Loucy (cell line): Measurements from ENCODE around the gene PABPN1L.

Source experiments
- H2AFZ ChIP-seq: fragments of 200-600 bp; sonication (generic); 2 replicates; pipeline ENCODE4 v1.6.0; 2016; ENCODE audit warnings: antibody characterized with exemption, mild to moderate bottlenecking, low read length, moderate library complexity
- H3F3A ChIP-seq: fragments of 200-600 bp; 2 replicates; pipeline ENCODE4 v1.6.0; 2016; ENCODE audit warnings: antibody characterized with exemption, low read depth, mild to moderate bottlenecking
- H3K27me3 ChIP-seq: fragments of 200-600 bp; sonication (generic); 2 replicates; pipeline ENCODE4 v1.6.1; 2014; ENCODE audit warnings: low read length, mild to moderate bottlenecking; ENCODE audit not compliant: insufficient read depth, poor library complexity, severe bottlenecking
- H3K36me3 ChIP-seq: fragments of 200-600 bp; sonication (generic); 2 replicates; pipeline ENCODE4 v1.6.1; 2016; ENCODE audit warnings: low read length; ENCODE audit not compliant: insufficient read depth
- H3K4me1 ChIP-seq: fragments of 200-600 bp; sonication (generic); 2 replicates; pipeline ENCODE4 v1.5.1; 2014; ENCODE audit warnings: low read length, mild to moderate bottlenecking; ENCODE audit not compliant: insufficient read depth, poor library complexity, severe bottlenecking
- H3K4me2 ChIP-seq: fragments of 200-600 bp; sonication (generic); 2 replicates; pipeline ENCODE4 v1.6.0; 2014; ENCODE audit warnings: antibody characterized with exemption, low read length, low read depth, mild to moderate bottlenecking; ENCODE audit not compliant: poor library complexity, severe bottlenecking
- H3K4me3 ChIP-seq: fragments of 200-600 bp; sonication (generic); 2 replicates; pipeline ENCODE4 v1.5.1; 2014; ENCODE audit warnings: low read length, mild to moderate bottlenecking, mixed read lengths; ENCODE audit not compliant: poor library complexity, severe bottlenecking
- H3K79me2 ChIP-seq: fragments of 200-600 bp; sonication (generic); 2 replicates; pipeline ENCODE4 v1.6.1; 2014; ENCODE audit warnings: low read length; ENCODE audit not compliant: insufficient read depth
- H3K9ac ChIP-seq: fragments of 200-600 bp; sonication (generic); 2 replicates; pipeline ENCODE4 v1.6.0; 2014; ENCODE audit warnings: mild to moderate bottlenecking, low read depth, low read length, moderate library complexity; ENCODE audit not compliant: poor library complexity, severe bottlenecking
- H3K9me2 ChIP-seq: fragments of 200-600 bp; sonication (generic); replicated peaks from 2 replicates; pipeline ENCODE4 v1.6.1; 2016; ENCODE audit warnings: low read depth, low read length, mixed read lengths
- H3K9me3 ChIP-seq: fragments of 200-600 bp; sonication (generic); 2 replicates; pipeline ENCODE4 v1.6.1; 2014; ENCODE audit warnings: mild to moderate bottlenecking, antibody characterized with exemption, low read length, low read depth; ENCODE audit not compliant: insufficient read depth
- H4K20me1 ChIP-seq: fragments of 200-600 bp; sonication (generic); 2 replicates; pipeline ENCODE4 v1.6.0; 2014; ENCODE audit warnings: antibody characterized with exemption, low read length, mild to moderate bottlenecking; ENCODE audit not compliant: insufficient read depth, poor library complexity, severe bottlenecking
- CTCF ChIP-seq: fragments of 200-600 bp; sonication (generic); conservative IDR thresholded peaks from 2 replicates; pipeline ENCODE4 v1.5.1; 2014; ENCODE audit warnings: mild to moderate bottlenecking, antibody characterized with exemption, low read length
- EZH2phosphoT487 ChIP-seq: fragments of 200-600 bp; IDR thresholded peaks from 2 replicates; pipeline ENCODE4 v1.6.1; 2018; ENCODE audit warnings: antibody characterized with exemption, mild to moderate bottlenecking, moderate library complexity, borderline replicate concordance

PABPN1L gene

GRCh38 chr16:88868974-88869672 is 2.7 kb upstream of the PABPN1L start:
- H3K4me3 ChIP-seq = no peak overlapping the region
- no peaks in the 10 kb centered on the region for H3K9me2 ChIP-seq
- H3K4me1 ChIP-seq = no peaks in the 10 kb centered on the region
- TF ChIP-seq CTCF (no peak), EZH2phosphoT487 (no peak)
- H4K20me1 ChIP-seq = no peaks in the 10 kb centered on the region
- H3K9ac ChIP-seq = no peak overlapping the region
- no peak overlapping the region for H2AFZ ChIP-seq
- no peaks in the 10 kb centered on the region for H3K79me2 ChIP-seq
- no peak overlapping the region for H3K4me2 ChIP-seq
- no peaks in the 10 kb centered on the region for H3K9me3 ChIP-seq
- no peaks in the 10 kb centered on the region for H3F3A ChIP-seq
- no peaks in the 10 kb centered on the region for H3K27me3 ChIP-seq
- no peaks in the 10 kb centered on the region for H3K36me3 ChIP-seq

GRCh38 chr16:88867581-88868246 is 1.3 kb upstream of the PABPN1L start:
- Histone ChIP-seq H3K27me3 (no peaks in the 10 kb centered on the region), H3F3A (no peaks in the 10 kb centered on the region), H3K4me3 (no peak overlapping the region), H3K9me2 (no peaks in the 10 kb centered on the region), H2AFZ (no peak overlapping the region), H3K36me3 (no peaks in the 10 kb centered on the region), H3K4me2 (no peak overlapping the region), H3K79me2 (no peaks in the 10 kb centered on the region), H3K4me1 (no peaks in the 10 kb centered on the region), H3K9ac (no peak overlapping the region), H4K20me1 (no peaks in the 10 kb centered on the region), H3K9me3 (no peaks in the 10 kb centered on the region)
- no peak for TF ChIP-seq EZH2phosphoT487
- TF ChIP-seq CTCF = no peak

- no peaks in the 10 kb centered on the region for H3K79me2 ChIP-seq
- H3K4me3 ChIP-seq = no peak overlapping the region
- no peak overlapping the region for H2AFZ ChIP-seq
- H3K4me2 ChIP-seq = no peak overlapping the region
- H3K9me2 ChIP-seq = no peaks in the 10 kb centered on the region
- no peaks in the 10 kb centered on the region for H3K27me3 ChIP-seq
- H3K9me3 ChIP-seq = no peaks in the 10 kb centered on the region
- no peaks in the 10 kb centered on the region for H4K20me1 ChIP-seq
- H3K9ac ChIP-seq = no peak overlapping the region
- H3K4me1 ChIP-seq = no peaks in the 10 kb centered on the region
- H3K36me3 ChIP-seq = no peaks in the 10 kb centered on the region
- TF ChIP-seq EZH2phosphoT487 (no peak), CTCF (no peak)
- H3F3A ChIP-seq = no peaks in the 10 kb centered on the region
Measured at GRCh38 chr16:88865742-88866141, 718 bp downstream of the PABPN1L start.
